ENCODE data around the gene SLC12A2.

The SLC12A2 gene

DNA sequence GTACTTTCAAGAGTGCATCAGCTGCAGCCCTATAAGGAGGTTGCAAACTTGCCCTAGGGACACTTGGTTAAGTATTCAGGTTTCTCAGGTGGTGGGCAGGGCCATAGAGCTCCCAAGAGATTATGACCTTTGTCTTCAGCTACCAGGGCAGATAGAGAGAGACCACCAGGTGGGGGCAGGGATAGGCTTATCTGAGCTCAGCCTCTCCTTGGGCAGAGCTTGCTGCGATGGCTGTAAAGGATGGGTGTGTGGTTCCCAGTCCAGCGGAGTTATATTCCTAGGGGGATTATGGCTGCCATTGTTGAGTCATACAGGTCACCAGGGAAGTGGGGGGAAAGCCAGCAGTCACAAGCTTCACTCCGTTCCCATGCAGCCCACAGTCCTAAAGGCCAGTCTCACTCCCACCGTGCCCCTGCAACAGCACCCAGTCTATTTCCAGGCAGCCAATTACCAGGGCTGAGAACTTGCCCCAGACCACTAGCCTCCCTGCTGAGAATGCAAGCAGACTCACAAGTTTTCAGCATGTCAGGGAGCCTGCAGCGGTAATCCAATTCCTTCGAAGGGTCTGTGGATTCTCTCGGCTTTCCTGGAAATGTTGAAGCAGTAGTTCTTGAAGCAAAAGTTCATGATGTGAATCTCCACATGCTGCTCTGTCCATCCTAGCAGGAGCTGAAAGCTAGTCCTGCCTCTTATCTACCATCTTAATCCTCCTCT lies 151.5 kb downstream of the SLC12A2 start:
- TF ChIP-seq, protein P1, sequence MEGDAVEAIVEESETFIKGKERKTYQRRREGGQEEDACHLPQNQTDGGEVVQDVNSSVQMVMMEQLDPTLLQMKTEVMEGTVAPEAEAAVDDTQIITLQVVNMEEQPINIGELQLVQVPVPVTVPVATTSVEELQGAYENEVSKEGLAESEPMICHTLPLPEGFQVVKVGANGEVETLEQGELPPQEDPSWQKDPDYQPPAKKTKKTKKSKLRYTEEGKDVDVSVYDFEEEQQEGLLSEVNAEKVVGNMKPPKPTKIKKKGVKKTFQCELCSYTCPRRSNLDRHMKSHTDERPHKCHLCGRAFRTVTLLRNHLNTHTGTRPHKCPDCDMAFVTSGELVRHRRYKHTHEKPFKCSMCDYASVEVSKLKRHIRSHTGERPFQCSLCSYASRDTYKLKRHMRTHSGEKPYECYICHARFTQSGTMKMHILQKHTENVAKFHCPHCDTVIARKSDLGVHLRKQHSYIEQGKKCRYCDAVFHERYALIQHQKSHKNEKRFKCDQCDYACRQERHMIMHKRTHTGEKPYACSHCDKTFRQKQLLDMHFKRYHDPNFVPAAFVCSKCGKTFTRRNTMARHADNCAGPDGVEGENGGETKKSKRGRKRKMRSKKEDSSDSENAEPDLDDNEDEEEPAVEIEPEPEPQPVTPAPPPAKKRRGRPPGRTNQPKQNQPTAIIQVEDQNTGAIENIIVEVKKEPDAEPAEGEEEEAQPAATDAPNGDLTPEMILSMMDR (IDR thresholded peaks at IDR 0.05; ENCODE audit: low read depth, low read length, missing control alignments) = no peak
- no peak for DNase-seq (ENCODE audit: low read depth)
- in situ Hi-C loops (cut with HindIII; ENCODE audit: low sequenced_read_pairs) = no loop called here
- no peak overlapping the region for H3K4me3 ChIP-seq (ENCODE audit: low read depth, low read length)

DNA sequence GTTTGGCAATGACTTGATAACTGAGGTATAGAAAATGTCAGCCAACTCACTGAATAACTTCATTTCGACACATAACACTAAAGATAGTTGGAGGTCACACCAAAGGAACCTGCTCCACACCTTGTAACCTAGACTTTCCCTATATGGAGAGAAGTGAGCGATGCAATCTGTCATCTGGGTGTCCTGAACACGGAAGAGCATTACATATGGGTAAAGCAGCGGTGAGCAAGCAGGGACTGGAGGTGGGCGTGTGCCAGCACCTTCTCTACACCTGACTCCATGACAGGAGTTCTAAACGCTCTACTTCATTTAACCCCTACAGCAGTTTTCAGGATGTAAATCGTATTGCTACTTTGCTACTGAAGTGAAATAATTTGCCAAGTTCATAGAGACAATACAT lies 152.8 kb downstream of the SLC12A2 start:
- H3K4me3 ChIP-seq (ENCODE audit: low read depth, low read length) = no peak overlapping the region
- TF ChIP-seq, protein P1 (IDR thresholded peaks at IDR 0.05; ENCODE audit: low read depth, low read length, missing control alignments) = no peak
- in situ Hi-C loops (cut with HindIII; ENCODE audit: low sequenced_read_pairs) = no loop called here
- DNase-seq (ENCODE audit: low read depth) = no peak

DNA sequence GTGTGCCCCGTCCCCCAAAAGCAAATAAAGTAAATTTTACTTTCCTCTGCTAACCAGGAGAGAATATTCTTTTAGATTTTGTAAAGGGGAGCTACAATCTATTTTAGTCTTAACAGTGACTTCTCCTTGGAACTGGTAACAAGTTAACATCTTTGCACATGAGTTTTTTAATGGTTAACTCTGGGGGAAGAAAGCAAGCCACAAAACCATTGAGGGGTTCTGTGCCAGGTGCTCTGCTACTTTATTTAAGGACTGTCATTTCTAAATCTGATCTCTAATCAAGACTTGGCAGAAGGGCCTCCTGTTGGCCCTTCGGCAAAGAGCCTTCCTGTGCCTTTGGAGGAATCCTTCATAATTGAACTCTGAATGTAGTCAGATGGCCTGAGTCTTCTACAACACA lies 153.4 kb downstream of the SLC12A2 start:
- in situ Hi-C loops (cut with HindIII; ENCODE audit: low sequenced_read_pairs) = no loop called here
- DNase-seq (ENCODE audit: low read depth) = no peak
- H3K4me3 ChIP-seq (ENCODE audit: low read depth, low read length) = no peak overlapping the region
- TF ChIP-seq, protein P1 (IDR thresholded peaks at IDR 0.05; ENCODE audit: low read depth, low read length, missing control alignments) = no peak

DNA sequence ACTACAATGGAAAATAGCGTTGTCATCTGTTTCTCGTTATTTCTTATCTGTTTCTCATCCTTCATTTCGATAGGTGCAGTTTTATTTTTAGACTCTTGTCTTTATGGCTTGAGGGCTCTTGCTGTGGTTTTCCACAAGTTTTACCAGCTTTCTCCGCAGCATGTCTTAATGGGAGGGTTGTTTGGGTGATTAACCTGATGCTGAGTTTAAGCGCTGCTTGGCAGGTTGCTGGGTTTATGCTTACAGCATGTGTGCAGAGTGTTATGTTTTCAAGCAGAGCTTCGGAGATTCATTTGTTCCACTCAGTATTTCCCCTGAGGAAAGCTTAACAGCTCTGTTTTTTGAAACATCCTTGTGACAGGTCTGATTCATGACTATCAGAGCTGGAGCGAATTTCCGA lies 154.0 kb downstream of the SLC12A2 start:
- TF ChIP-seq, protein P1 (IDR thresholded peaks at IDR 0.05; ENCODE audit: low read depth, low read length, missing control alignments) = no peak
- H3K4me3 ChIP-seq (ENCODE audit: low read depth, low read length) = no peak overlapping the region
- DNase-seq (ENCODE audit: low read depth) = peak; percentile 87
- in situ Hi-C loops (cut with HindIII; ENCODE audit: low sequenced_read_pairs) = no loop called here
